ENCODE data around the gene AUH.

AUH gene

DNA sequence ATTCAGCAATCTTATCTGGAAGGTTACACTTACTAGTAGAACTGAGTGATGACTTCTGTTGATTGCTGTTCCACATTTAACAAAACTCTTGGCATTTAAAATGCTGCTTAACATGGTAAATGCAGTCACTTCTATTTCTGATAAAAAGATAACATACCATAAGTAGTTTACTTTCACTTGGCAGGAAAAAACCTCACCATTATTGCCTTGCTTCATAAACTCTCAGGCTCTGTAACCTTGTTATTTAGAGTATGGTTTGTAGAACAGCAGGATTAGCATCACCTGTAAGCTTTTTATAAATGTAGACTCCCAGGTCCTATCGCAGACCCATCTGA is 55.5 kb downstream of the AUH start:
- no peak overlapping the region for H3K9ac ChIP-seq (ENCODE audit: low read depth, low read length)
- 0 out of 2 replicates have a peak, but pooled peaks cover 4% of the 10 kb centered on the region for H3K4me1 ChIP-seq (ENCODE audit: insufficient read depth, low read length)
- H3K36me3 ChIP-seq (ENCODE audit: insufficient read depth, low read length): no peaks in the 10 kb centered on the region
- H3K9me3 ChIP-seq (ENCODE audit: control insufficient read depth, insufficient read depth, low read length): no peaks in the 10 kb centered on the region

DNA sequence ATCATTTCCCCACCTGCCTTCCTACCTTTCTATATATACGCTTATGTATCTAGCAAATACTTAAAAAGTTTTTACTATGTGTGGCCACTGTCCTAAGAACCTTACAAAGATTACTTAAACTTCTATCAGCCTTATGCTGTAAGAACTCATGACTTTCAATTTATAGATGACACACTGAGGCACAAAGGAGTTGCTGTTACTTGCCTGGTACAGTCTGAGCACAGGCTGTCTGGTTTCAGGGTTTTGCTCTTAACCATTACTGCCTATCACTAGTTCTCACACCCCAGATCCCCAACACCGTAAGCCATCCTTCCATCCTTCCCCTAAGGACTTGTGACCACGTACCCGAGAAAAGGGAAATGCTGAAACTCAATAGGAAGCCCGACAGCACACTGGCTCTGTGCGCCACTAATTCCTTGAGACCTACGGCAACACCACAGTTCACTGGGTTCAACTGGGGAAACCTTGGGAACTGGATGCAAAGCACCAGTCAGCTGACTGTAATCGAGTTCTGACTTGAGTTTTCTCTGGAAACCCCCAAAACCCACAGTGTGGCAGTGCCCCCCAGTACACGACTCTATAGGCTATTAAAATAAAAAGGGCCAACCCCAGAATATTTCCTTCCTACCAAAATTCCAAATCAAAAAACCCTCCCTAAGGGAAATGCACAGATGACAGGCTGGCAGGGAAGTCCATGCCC is 56.0 kb downstream of the AUH start:
- no peaks in the 10 kb centered on the region for H3K9me3 ChIP-seq (ENCODE audit: control insufficient read depth, insufficient read depth, low read length)
- 0 out of 2 replicates have a peak, but pooled peaks cover 4% of the 10 kb centered on the region for H3K4me1 ChIP-seq (ENCODE audit: insufficient read depth, low read length)
- H3K36me3 ChIP-seq (ENCODE audit: insufficient read depth, low read length): no peaks in the 10 kb centered on the region
- H3K9ac ChIP-seq (ENCODE audit: low read depth, low read length): no peak overlapping the region

DNA sequence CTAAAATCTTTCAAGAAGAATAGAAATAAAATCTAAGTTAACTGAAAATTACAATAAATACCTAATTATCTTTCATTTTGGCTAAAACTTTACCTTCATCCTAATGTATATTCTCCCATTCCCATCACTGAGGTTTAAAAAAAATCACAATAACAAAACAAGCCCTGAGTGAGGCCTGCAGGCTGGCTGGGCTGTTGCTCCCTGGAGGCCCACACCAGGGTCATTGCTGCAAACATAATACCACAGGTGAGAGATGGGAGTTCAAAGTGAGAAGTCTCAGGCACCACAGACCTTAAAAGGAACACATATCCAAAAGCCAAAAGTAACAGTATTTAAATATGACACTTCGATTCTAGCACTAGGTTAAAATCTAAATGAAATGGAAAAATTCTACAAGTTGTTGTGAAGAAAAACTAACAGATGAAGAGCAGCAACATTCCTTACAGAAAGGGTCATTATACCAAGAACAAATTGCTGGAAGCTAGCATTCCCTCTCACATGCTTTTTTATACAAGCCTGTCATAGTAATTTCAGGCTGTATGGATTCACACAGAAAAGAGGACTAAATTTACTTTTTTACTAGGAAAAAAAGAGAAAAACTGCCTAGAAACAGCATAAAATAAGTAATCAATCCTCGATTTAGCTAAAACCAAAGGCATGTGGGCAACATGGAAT is 57.8 kb downstream of the AUH start:
- Histone ChIP-seq H3K36me3 (ENCODE audit: insufficient read depth, low read length) (no peaks in the 10 kb centered on the region), H3K4me1 (ENCODE audit: insufficient read depth, low read length) (0 out of 2 replicates have a peak, but pooled peaks cover 4% of the 10 kb centered on the region), H3K9ac (ENCODE audit: low read depth, low read length) (no peak overlapping the region), H3K9me3 (ENCODE audit: control insufficient read depth, insufficient read depth, low read length) (no peaks in the 10 kb centered on the region)

- no peaks in the 10 kb centered on the region for H3K9me3 ChIP-seq (ENCODE audit: control insufficient read depth, insufficient read depth, low read length)
- H3K4me1 ChIP-seq (ENCODE audit: insufficient read depth, low read length): 0 out of 2 replicates have a peak, but pooled peaks cover 4% of the 10 kb centered on the region
- no peaks in the 10 kb centered on the region for H3K36me3 ChIP-seq (ENCODE audit: insufficient read depth, low read length)
- no peak overlapping the region for H3K9ac ChIP-seq (ENCODE audit: low read depth, low read length)
Measured at GRCh38 chr9:91302831-91303230, 58.9 kb downstream of the AUH start.

GRCh38 chr9:91301161-91301560 is 60.6 kb downstream of the AUH start:
- H3K9me3 ChIP-seq (ENCODE audit: control insufficient read depth, insufficient read depth, low read length): no peaks in the 10 kb centered on the region
- H3K4me1 ChIP-seq (ENCODE audit: insufficient read depth, low read length): 0 out of 2 replicates have a peak, but pooled peaks cover 4% of the 10 kb centered on the region
- no peaks in the 10 kb centered on the region for H3K36me3 ChIP-seq (ENCODE audit: insufficient read depth, low read length)
- no peak overlapping the region for H3K9ac ChIP-seq (ENCODE audit: low read depth, low read length)

DNA sequence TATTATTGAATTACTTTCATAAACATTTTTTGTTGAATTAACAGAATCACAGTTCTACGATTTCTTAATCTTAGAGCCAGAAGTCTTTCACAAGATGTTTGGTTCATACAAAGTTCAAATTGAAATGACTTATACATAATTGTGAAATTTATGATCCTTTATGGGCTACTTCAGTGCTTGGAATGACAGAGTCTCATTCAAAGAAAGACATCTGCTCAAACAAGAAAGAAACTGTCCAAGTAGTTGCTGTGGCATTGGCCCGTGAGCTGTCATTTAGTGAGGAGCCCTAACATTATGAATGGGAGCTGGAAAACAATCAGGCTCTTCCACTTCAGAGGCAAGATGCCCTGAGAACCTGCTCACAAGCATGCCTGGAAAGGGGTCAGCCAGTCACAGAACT is 63.4 kb downstream of the AUH start:
- Histone ChIP-seq H3K36me3 (ENCODE audit: insufficient read depth, low read length) (peaks cover 3% of the 10 kb centered on the region), H3K4me1 (ENCODE audit: insufficient read depth, low read length) (no peaks in the 10 kb centered on the region), H3K9ac (ENCODE audit: low read depth, low read length) (no peak overlapping the region), H3K9me3 (ENCODE audit: control insufficient read depth, insufficient read depth, low read length) (no peaks in the 10 kb centered on the region)

- Histone ChIP-seq H3K9me3 (ENCODE audit: control insufficient read depth, insufficient read depth, low read length) (no peaks in the 10 kb centered on the region), H3K9ac (ENCODE audit: low read depth, low read length) (no peak overlapping the region), H3K4me1 (ENCODE audit: insufficient read depth, low read length) (no peaks in the 10 kb centered on the region), H3K36me3 (ENCODE audit: insufficient read depth, low read length) (peaks cover 3% of the 10 kb centered on the region)
Measured at GRCh38 chr9:91297306-91297705, 64.4 kb downstream of the AUH start.

GRCh38 chr9:91296354-91296753 is 65.4 kb downstream of the AUH start:
- Histone ChIP-seq H3K9ac (ENCODE audit: low read depth, low read length) (no peak overlapping the region), H3K36me3 (ENCODE audit: insufficient read depth, low read length) (peaks cover 3% of the 10 kb centered on the region), H3K4me1 (ENCODE audit: insufficient read depth, low read length) (no peaks in the 10 kb centered on the region), H3K9me3 (ENCODE audit: control insufficient read depth, insufficient read depth, low read length) (no peaks in the 10 kb centered on the region)

GRCh38 chr9:91295357-91295756 is 66.4 kb downstream of the AUH start:
- no peaks in the 10 kb centered on the region for H3K4me1 ChIP-seq (ENCODE audit: insufficient read depth, low read length)
- no peak overlapping the region for H3K9ac ChIP-seq (ENCODE audit: low read depth, low read length)
- no peaks in the 10 kb centered on the region for H3K9me3 ChIP-seq (ENCODE audit: control insufficient read depth, insufficient read depth, low read length)
- peaks cover 3% of the 10 kb centered on the region for H3K36me3 ChIP-seq (ENCODE audit: insufficient read depth, low read length)

- H3K4me1 ChIP-seq (ENCODE audit: insufficient read depth, low read length): no peaks in the 10 kb centered on the region
- peaks cover 3% of the 10 kb centered on the region for H3K36me3 ChIP-seq (ENCODE audit: insufficient read depth, low read length)
Measured at GRCh38 chr9:91291866-91292265, 69.9 kb downstream of the AUH start.

GRCh38 chr9:91289244-91289643 is 72.5 kb downstream of the AUH start:
- Histone ChIP-seq H3K4me1 (ENCODE audit: insufficient read depth, low read length) (no peaks in the 10 kb centered on the region), H3K36me3 (ENCODE audit: insufficient read depth, low read length) (no peaks in the 10 kb centered on the region), H3K9ac (ENCODE audit: low read depth, low read length) (no peak overlapping the region)

More at GRCh38 chr9:91291866-91292265, 69.9 kb downstream of the AUH start:
- no peaks in the 10 kb centered on the region for H3K9me3 ChIP-seq (ENCODE audit: control insufficient read depth, insufficient read depth, low read length)
- no peak overlapping the region for H3K9ac ChIP-seq (ENCODE audit: low read depth, low read length)

GRCh38 chr9:91285729-91286353 is 75.9 kb downstream of the AUH start:
- no peaks in the 10 kb centered on the region for H3K36me3 ChIP-seq (ENCODE audit: insufficient read depth, low read length)
- no peaks in the 10 kb centered on the region for H3K4me1 ChIP-seq (ENCODE audit: insufficient read depth, low read length)
- no peaks in the 10 kb centered on the region; the same call in 1 of the 2 replicates for H3K9me3 ChIP-seq (ENCODE audit: control insufficient read depth, insufficient read depth, low read length)
- no peak overlapping the region for H3K9ac ChIP-seq (ENCODE audit: low read depth, low read length)

More at GRCh38 chr9:91289244-91289643, 72.5 kb downstream of the AUH start:
- no peaks in the 10 kb centered on the region; the same call in 1 of the 2 replicates for H3K9me3 ChIP-seq (ENCODE audit: control insufficient read depth, insufficient read depth, low read length)

DNA sequence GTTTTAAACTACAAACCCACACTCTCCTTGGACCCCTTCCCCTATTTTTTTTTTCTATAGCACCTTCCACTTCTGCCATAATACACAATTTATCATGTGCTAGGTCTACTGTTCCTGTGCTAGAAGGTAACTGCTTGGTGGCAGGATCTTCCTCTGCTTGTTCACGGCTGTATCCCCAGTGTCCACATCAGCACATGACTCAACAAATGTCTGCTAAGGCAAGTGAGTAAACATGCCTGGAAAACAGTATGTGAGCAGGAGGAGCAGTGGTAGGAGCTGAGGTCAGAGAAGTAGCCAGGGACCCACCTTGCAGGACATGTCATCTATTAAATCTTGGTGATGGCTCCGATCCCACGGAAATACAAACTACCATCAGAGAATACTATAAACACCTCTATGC is 79.4 kb downstream of the AUH start:
- Histone ChIP-seq H3K9ac (ENCODE audit: low read depth, low read length) (no peak overlapping the region), H3K36me3 (ENCODE audit: insufficient read depth, low read length) (no peaks in the 10 kb centered on the region), H3K4me1 (ENCODE audit: insufficient read depth, low read length) (no peaks in the 10 kb centered on the region), H3K9me3 (ENCODE audit: control insufficient read depth, insufficient read depth, low read length) (no peaks in the 10 kb centered on the region; the same call in 1 of the 2 replicates)

DNA sequence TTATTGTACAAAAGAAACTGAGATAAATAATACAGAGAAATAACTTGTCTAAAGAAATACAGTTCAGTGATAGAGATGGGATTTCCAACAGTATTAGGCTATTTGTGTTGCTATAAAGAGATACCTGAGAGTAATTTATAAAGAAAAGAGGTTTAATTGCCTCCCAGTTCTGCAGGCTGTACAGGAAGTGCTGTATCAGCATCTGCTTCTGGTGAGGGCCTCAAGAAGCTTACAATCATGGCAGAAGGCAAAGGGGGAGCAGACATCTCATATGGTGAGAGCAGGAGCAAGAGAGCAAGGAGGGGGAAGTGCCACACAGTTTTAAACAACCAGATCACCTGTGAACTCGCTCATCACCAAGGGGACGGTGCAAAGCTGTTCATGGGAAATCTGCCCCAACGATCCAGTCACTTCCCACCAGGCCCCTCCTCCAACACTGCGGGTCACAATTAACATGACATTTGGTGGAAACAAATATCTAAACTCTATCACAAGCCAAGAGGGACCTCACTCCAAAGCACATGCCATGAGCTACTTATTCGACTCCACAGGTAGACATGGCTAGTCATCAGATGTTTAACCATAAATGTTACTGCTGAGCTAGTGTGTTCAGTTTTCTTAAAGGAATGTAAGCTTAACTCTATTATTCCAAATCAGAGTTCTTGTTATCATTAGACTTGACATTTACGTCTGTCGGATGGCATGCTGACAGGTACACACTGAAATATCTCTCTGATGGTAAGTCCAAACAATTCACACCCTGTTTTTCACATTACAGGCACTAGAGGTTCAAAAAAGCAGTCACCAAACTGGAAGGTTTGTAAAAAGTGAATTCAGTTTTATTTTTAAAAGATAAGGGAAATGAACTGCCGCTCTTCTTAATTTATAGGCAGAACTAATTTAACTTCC is 82.2 kb downstream of the AUH start:
- Histone ChIP-seq H3K4me1 (ENCODE audit: insufficient read depth, low read length) (no peaks in the 10 kb centered on the region), H3K9ac (ENCODE audit: low read depth, low read length) (no peak overlapping the region), H3K9me3 (ENCODE audit: control insufficient read depth, insufficient read depth, low read length) (no peaks in the 10 kb centered on the region), H3K36me3 (ENCODE audit: insufficient read depth, low read length) (no peaks in the 10 kb centered on the region)
